ENCODE data around the gene HIGD2A.

HIGD2A gene, protein sequence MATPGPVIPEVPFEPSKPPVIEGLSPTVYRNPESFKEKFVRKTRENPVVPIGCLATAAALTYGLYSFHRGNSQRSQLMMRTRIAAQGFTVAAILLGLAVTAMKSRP

GRCh38 chr5:176388444-176389134, at the start of gene HIGD2A, which contains the start of gene NOP16:
HIGD2A (plus strand) TSS chr5:176388751; CDS start chr5:176388820, 69 bp downstream.
NOP16 (minus strand) TSS chr5:176388598; CDS start chr5:176388539, 59 bp downstream.
- no peak for TF ChIP-seq JUND (IDR thresholded peaks at IDR 0.05; ENCODE audit: low read depth)
- DNase-seq (ENCODE audit: low read depth in 1 of 2, low spot score in 1 of 2): peak; percentile 98 to 99
- in situ Hi-C loops (cut with HindIII; ENCODE audit: low pct_unique_long_range_greater_than_20kb, low sequenced_read_pairs): no loop called here

DNA sequence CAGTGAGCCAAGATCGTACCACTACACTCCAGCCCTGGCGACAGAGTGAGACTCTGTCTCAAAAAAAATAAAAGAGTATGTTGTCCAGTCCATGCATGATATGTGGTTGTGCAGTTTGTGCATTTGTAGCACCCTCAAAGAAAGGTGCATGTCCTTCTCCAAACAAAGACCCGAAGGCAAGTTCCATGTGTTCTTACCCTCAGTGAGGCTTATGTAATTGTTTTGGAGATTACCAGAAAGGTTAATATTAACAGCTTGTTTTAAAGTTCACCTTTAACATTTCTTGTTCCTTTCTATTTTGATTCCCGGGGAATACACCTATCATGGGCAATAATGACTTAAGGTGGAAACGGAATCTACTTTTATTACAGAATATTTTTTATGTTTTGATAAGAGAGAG, 49.2 kb upstream of the HIGD2A start:
- no peak for DNase-seq (ENCODE audit: low read depth in 1 of 2, low spot score in 1 of 2)
- TF ChIP-seq JUND (IDR thresholded peaks at IDR 0.05; ENCODE audit: low read depth): no peak
- in situ Hi-C loops (cut with HindIII; ENCODE audit: low pct_unique_long_range_greater_than_20kb, low sequenced_read_pairs): no loop called here

- TF ChIP-seq JUND (IDR thresholded peaks at IDR 0.05; ENCODE audit: low read depth): no peak
- DNase-seq (ENCODE audit: low read depth in 1 of 2, low spot score in 1 of 2): no peak
- in situ Hi-C loops (cut with HindIII; ENCODE audit: low pct_unique_long_range_greater_than_20kb, low sequenced_read_pairs): no loop called here
Measured at GRCh38 chr5:176341325-176342157, 47.0 kb upstream of the HIGD2A start.

GRCh38 chr5:176342158-176342483, 46.4 kb upstream of the HIGD2A start:
- in situ Hi-C loops (cut with HindIII; ENCODE audit: low pct_unique_long_range_greater_than_20kb, low sequenced_read_pairs): no loop called here
- TF ChIP-seq JUND (IDR thresholded peaks at IDR 0.05; ENCODE audit: low read depth): no peak
- no peak for DNase-seq (ENCODE audit: low read depth in 1 of 2, low spot score in 1 of 2)

DNA sequence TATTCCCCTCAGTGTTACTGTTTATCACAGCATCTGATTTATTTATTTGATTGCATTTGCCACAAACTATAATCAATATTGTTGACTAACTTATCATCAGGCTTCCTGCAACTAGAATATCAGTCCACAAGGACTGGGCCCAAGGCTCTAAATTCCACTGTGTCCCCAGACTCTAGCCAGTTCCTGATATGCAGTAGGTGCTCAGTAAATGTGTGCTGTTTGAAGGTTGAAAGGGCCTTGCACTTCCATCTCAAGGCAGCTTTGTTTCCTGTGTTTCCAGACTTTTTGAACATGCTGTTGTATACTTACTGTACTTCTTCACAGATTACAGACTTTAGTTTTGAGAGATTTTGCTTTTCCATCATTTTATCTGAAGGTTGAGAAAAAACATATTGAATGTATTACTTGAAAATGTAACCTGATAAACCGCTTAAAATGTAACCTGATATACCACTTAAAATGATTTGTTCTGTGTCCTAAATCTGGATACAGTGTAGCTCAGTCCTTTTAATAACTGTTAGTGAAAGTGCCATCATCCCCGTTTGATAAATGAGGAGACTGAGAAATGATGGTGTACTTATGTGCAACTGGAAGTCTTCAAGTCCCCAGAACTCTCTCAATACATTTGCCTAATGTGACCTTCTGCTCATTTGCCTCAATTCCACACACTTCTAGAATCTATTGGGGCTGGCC, 45.6 kb upstream of the HIGD2A start:
- no peak for DNase-seq (ENCODE audit: low read depth in 1 of 2, low spot score in 1 of 2)
- in situ Hi-C loops (cut with HindIII; ENCODE audit: low pct_unique_long_range_greater_than_20kb, low sequenced_read_pairs): no loop called here
- no peak for TF ChIP-seq JUND (IDR thresholded peaks at IDR 0.05; ENCODE audit: low read depth)

DNA sequence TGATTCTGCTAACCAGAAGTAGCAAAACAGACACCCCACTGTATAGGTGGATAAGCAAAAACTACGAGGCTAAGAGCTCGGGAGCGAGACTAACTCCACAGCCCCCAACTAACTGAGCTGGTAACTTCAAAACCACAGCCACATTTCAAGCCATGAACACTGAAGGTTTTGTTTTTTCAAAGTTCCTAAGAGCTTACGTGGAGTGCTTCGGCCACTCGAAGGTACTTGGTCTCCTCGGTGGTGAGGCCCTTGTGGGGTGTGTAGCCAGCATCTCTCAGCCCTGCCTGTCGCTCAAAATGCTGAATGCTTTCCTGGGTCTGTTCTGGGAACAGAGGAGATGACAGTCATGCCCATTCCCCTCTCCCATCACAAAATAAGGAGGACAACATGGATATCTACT, 38.1 kb upstream of the HIGD2A start:
- no peak for TF ChIP-seq JUND (IDR thresholded peaks at IDR 0.05; ENCODE audit: low read depth)
- in situ Hi-C loops (cut with HindIII; ENCODE audit: low pct_unique_long_range_greater_than_20kb, low sequenced_read_pairs): no loop called here
- no peak for DNase-seq (ENCODE audit: low read depth in 1 of 2, low spot score in 1 of 2)

DNA sequence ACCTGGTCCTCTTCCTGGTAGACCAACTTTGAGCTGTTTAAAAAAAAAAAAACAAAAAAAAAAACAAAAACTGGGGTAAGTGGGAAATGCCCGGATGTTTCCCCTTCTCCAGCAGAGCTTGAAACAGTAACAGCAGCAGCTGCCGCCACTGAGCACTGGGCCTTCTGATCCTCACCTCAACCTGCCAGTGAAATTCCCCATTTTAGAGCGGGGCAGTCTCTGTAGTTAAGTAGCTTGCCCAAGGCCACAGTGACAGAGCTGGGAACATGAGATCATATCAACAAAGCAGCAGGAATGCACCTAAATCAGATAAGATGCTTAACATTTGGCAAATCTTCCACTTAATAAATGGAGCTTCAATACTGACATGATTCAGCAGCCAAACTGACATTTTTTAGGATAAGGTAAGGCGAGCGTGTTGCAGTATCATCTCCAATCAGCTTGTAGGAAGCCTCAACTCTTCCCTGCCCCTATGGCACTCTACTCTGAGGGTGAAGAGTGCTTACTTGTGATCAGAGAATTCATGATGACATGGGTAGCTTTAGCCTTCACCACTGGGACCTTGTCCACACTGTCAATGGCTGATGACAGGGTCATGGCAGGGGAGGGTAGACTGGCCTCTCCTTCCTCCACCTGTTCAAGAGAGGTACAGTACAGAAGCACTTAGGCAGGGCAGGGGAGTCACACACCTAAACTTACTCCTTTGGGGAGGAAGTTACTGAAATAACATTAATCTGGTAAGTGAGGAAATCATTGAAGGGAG, 36.3 kb upstream of the HIGD2A start:
- no peak for TF ChIP-seq JUND (IDR thresholded peaks at IDR 0.05; ENCODE audit: low read depth)
- in situ Hi-C loops (cut with HindIII; ENCODE audit: low pct_unique_long_range_greater_than_20kb, low sequenced_read_pairs): no loop called here
- DNase-seq (ENCODE audit: low read depth in 1 of 2, low spot score in 1 of 2): peak in 1 of 2 experiments; percentile 28

DNA sequence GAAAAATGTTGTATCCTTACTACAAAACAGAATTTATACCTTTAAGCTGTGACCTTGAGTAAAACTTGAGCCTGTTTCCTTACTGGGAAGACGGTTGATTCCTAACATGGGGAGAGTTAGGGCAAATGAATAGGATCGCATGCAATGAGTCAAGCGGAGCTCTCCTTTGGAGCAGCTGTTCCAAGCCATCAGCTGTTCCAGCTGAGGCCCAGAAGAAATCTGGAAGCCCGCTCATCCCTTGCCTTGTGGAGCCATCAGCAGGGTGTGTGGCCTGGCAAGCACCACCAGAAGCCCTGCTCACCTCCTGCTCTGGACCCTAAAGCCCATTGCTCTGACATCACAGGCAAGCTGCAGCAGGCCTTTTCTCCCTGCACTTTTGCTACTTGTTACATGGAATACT, 35.0 kb upstream of the HIGD2A start:
- TF ChIP-seq JUND (IDR thresholded peaks at IDR 0.05; ENCODE audit: low read depth): no peak
- DNase-seq (ENCODE audit: low read depth in 1 of 2, low spot score in 1 of 2): no peak
- in situ Hi-C loops (cut with HindIII; ENCODE audit: low pct_unique_long_range_greater_than_20kb, low sequenced_read_pairs): no loop called here

DNA sequence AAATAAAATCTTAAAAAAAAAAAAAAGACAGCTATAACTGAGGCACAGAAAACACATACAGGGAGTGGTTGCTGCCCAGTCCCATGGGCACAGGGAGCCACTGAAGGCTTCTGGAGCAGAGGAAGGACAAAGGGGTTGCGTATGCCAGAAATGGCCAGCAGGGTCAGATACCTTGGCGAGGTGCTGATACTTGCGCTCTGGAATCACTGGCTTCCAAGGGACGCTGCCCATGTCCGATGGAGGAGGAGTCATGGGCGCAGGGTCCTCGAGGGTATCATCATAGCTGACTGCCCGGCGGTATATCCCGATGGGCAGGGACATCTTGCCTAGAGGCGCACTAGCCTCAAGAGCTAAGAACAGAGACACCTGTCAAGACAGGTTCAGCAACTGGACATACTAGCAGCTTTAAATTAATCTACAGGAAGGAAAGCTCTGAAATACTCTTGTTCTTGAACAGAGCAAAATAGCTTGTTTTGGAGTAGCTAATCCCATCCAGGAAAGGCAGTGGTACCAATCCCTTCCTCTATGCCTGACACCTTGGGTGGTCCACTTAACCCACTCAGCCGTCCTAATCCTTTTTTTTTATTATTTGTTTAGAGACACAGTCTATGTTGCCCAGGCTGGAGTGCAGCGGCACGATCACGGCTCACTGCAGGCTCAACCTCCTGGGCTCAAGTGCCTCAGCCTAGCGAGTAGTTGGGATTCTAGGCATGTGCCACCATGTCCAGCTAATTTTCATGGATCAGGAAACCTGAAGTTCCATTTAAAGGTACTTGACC, 33.0 kb upstream of the HIGD2A start:
- in situ Hi-C loops (cut with HindIII; ENCODE audit: low pct_unique_long_range_greater_than_20kb, low sequenced_read_pairs): no loop called here
- no peak for DNase-seq (ENCODE audit: low read depth in 1 of 2, low spot score in 1 of 2)
- TF ChIP-seq JUND (IDR thresholded peaks at IDR 0.05; ENCODE audit: low read depth): no peak

- DNase-seq (ENCODE audit: low read depth in 1 of 2, low spot score in 1 of 2): no peak
- no peak for TF ChIP-seq JUND (IDR thresholded peaks at IDR 0.05; ENCODE audit: low read depth)
- in situ Hi-C loops (cut with HindIII; ENCODE audit: low pct_unique_long_range_greater_than_20kb, low sequenced_read_pairs): no loop called here
Measured at GRCh38 chr5:176356179-176356566, 32.4 kb upstream of the HIGD2A start.

GRCh38 chr5:176359658-176360057, 28.9 kb upstream of the HIGD2A start:
- no peak for TF ChIP-seq JUND (IDR thresholded peaks at IDR 0.05; ENCODE audit: low read depth)
- in situ Hi-C loops (cut with HindIII; ENCODE audit: low pct_unique_long_range_greater_than_20kb, low sequenced_read_pairs): no loop called here
- no peak for DNase-seq (ENCODE audit: low read depth in 1 of 2, low spot score in 1 of 2)
